ENCODE results near the gene TSPAN9.

TSPAN9 gene

GRCh38 chr12:3115078-3115477 is 37.9 kb downstream of the TSPAN9 start:
- no peak overlapping the region for H3K27ac Mint-ChIP-seq
- no peaks in the 10 kb centered on the region for H3K36me3 Mint-ChIP-seq
- no peaks in the 10 kb centered on the region for H3K9me3 Mint-ChIP-seq (ENCODE audit: low read depth)
- H3K4me3 Mint-ChIP-seq: no peak overlapping the region
- H3K27me3 Mint-ChIP-seq: peaks cover 17% of the 10 kb centered on the region
- peaks cover 11% of the 10 kb centered on the region for H3K4me1 Mint-ChIP-seq (ENCODE audit: low read depth)

GRCh38 chr12:3116106-3116844 is 39.1 kb downstream of the TSPAN9 start:
- H3K4me1 Mint-ChIP-seq (ENCODE audit: low read depth): peaks cover 16% of the 10 kb centered on the region
- H3K9me3 Mint-ChIP-seq (ENCODE audit: low read depth): no peaks in the 10 kb centered on the region
- H3K27ac Mint-ChIP-seq: no peak overlapping the region
- H3K27me3 Mint-ChIP-seq: peaks cover 17% of the 10 kb centered on the region
- no peaks in the 10 kb centered on the region for H3K36me3 Mint-ChIP-seq
- no peak overlapping the region for H3K4me3 Mint-ChIP-seq

DNA sequence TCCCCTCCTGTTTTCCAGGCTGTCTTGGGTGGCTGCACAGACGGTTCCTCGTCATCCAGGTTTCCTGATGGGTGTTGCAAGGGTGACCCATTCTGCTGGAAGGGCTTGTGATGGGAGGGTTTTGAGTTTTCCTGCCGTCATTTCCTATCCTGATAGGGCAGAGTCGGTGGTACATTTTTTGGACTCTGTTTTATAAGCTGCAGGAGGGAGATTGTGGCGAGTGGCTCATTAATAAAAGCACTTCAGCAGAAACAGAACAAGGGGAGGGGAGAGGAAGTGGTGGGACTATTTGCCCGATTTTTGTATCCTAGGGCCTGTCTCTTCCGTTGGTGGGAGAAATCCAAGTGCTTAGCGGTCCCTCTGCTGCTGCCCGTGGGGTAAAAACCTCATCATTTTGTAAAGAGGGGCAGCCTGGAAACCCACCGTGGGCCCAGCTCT is 40.0 kb downstream of the TSPAN9 start:
- Mint-ChIP-seq H3K36me3 (no peaks in the 10 kb centered on the region), H3K4me3 (no peak overlapping the region), H3K4me1 (ENCODE audit: low read depth) (peaks cover 16% of the 10 kb centered on the region), H3K27ac (no peak overlapping the region), H3K9me3 (ENCODE audit: low read depth) (no peaks in the 10 kb centered on the region), H3K27me3 (peaks cover 17% of the 10 kb centered on the region)

DNA sequence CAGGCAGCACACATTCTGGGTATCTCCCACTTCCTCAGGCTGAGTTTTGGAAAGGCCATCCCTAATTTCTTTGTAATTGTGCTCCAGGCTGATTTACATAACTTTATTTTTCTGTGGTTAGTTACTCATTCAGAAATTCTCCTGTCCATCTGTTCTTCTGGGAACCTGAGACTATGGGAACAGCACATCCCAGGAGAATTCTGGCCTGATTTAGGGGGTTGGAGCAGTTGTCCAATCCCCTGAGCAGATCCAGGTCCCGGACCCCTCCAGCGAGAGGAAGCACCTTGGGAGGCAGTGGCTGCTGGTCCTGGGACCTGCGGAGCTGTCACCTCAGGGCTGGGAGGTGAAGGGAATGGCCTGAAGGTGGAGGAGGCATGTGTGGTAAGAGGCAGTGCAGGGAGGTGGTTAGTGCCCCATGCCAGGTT is 40.4 kb downstream of the TSPAN9 start:
- Mint-ChIP-seq H3K4me1 (ENCODE audit: low read depth) (peaks cover 16% of the 10 kb centered on the region), H3K27me3 (peaks cover 17% of the 10 kb centered on the region), H3K36me3 (no peaks in the 10 kb centered on the region), H3K4me3 (no peak overlapping the region), H3K27ac (no peak overlapping the region), H3K9me3 (ENCODE audit: low read depth) (no peaks in the 10 kb centered on the region)

DNA sequence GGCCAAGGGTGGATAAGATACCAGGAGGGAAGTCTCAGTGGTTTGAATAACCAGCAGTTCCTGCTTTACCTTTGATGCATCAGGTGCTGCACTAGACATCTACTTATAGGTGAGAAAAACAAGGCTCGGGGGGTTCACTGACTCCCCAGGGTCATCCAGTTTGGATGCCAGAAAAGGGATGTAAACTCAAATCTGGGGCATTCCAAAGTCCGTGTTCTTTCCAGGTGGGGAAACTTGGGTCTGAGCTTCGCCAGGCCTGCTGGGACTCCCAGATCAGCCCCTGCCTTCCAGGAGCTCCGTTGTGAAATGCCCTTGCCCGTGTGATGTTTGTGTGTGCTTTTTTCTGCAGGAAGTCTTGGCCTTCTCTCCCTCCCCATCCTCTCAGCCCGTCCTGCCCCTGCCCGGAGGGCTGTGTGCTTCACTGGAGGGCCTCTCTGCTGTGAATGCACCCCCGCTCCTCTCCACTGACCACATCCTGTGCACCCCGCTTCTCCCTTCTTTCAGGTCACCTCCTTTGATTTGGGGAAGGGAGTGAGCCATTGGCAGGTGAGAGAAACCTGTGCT is 42.1 kb downstream of the TSPAN9 start:
- no peak overlapping the region for H3K27ac Mint-ChIP-seq
- no peak overlapping the region for H3K4me3 Mint-ChIP-seq
- no peaks in the 10 kb centered on the region for H3K36me3 Mint-ChIP-seq
- H3K9me3 Mint-ChIP-seq (ENCODE audit: low read depth): no peaks in the 10 kb centered on the region
- peaks cover 16% of the 10 kb centered on the region for H3K27me3 Mint-ChIP-seq
- H3K4me1 Mint-ChIP-seq (ENCODE audit: low read depth): peaks cover 16% of the 10 kb centered on the region

- Mint-ChIP-seq H3K36me3 (no peaks in the 10 kb centered on the region), H3K4me1 (ENCODE audit: low read depth) (peaks cover 16% of the 10 kb centered on the region), H3K27ac (no peak overlapping the region), H3K27me3 (peaks cover 13% of the 10 kb centered on the region), H3K9me3 (ENCODE audit: low read depth) (no peaks in the 10 kb centered on the region), H3K4me3 (no peak overlapping the region)
These were observed 42.8 kb downstream of the TSPAN9 start for GRCh38 chr12:3119756-3120601.

- Mint-ChIP-seq H3K4me3 (no peak overlapping the region), H3K27me3 (peaks cover 15% of the 10 kb centered on the region), H3K27ac (no peak overlapping the region), H3K36me3 (peaks cover 2% of the 10 kb centered on the region), H3K4me1 (ENCODE audit: low read depth) (peaks cover 16% of the 10 kb centered on the region), H3K9me3 (ENCODE audit: low read depth) (no peaks in the 10 kb centered on the region)
These were observed 43.5 kb downstream of the TSPAN9 start for GRCh38 chr12:3120701-3121100.

- H3K36me3 Mint-ChIP-seq: peaks cover 2% of the 10 kb centered on the region
- H3K27me3 Mint-ChIP-seq: peaks cover 20% of the 10 kb centered on the region
- H3K4me1 Mint-ChIP-seq (ENCODE audit: low read depth): peaks cover 13% of the 10 kb centered on the region
- no peak overlapping the region for H3K27ac Mint-ChIP-seq
- no peak overlapping the region for H3K4me3 Mint-ChIP-seq
- H3K9me3 Mint-ChIP-seq (ENCODE audit: low read depth): no peaks in the 10 kb centered on the region
These were observed 45.9 kb downstream of the TSPAN9 start for GRCh38 chr12:3122841-3123678.

- H3K27me3 Mint-ChIP-seq: peaks cover 22% of the 10 kb centered on the region
- no peak overlapping the region for H3K27ac Mint-ChIP-seq
- peaks cover 13% of the 10 kb centered on the region for H3K4me1 Mint-ChIP-seq (ENCODE audit: low read depth)
- no peak overlapping the region for H3K4me3 Mint-ChIP-seq
- no peaks in the 10 kb centered on the region for H3K9me3 Mint-ChIP-seq (ENCODE audit: low read depth)
- peaks cover 2% of the 10 kb centered on the region for H3K36me3 Mint-ChIP-seq
These were observed 46.5 kb downstream of the TSPAN9 start for GRCh38 chr12:3123729-3124128.

DNA sequence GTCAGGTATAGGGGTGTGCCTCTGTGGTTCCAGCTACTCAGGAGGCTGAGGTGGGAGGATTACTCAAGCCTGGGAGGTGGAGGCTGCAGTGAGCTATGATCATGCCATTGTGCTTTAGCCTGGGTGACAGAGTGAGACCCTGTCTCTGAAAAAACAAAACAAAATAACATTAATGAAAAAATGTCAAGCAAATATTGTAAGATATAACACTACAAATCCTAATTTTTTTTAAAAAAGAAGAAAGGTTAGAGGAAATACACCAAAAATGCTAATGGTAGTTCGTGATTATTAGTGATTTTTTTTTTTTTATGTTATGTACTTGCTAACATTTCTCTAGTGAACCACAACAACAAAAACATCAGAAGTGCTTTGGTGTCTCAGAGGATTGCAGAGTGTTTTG is 47.7 kb downstream of the TSPAN9 start:
- Mint-ChIP-seq H3K9me3 (ENCODE audit: low read depth) (no peaks in the 10 kb centered on the region), H3K27ac (no peak overlapping the region), H3K27me3 (peaks cover 30% of the 10 kb centered on the region), H3K4me1 (ENCODE audit: low read depth) (peaks cover 15% of the 10 kb centered on the region), H3K36me3 (peaks cover 2% of the 10 kb centered on the region), H3K4me3 (no peak overlapping the region)

DNA sequence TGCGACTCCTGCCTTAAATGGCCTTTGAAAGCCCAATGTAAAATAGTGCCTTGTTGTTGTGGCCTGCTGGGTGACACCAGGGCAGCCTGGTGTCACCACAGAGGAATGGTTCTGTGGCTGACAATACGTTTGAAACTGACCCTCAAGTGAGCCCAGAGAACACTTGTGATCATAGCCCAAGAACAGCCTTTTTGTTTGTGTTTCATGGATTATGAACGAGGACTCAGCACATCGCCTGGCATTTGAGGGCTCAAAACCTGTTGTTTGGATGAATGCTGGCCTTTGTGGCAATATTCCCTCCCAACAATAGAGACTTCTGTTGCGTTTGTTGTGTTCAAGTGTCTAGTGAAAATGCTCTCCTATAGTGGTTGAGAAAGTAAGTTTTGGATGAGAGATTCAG is 48.5 kb downstream of the TSPAN9 start:
- Mint-ChIP-seq H3K36me3 (peaks cover 2% of the 10 kb centered on the region), H3K4me3 (no peak overlapping the region), H3K4me1 (ENCODE audit: low read depth) (peaks cover 17% of the 10 kb centered on the region), H3K9me3 (ENCODE audit: low read depth) (no peaks in the 10 kb centered on the region), H3K27me3 (peaks cover 34% of the 10 kb centered on the region), H3K27ac (no peak overlapping the region)

DNA sequence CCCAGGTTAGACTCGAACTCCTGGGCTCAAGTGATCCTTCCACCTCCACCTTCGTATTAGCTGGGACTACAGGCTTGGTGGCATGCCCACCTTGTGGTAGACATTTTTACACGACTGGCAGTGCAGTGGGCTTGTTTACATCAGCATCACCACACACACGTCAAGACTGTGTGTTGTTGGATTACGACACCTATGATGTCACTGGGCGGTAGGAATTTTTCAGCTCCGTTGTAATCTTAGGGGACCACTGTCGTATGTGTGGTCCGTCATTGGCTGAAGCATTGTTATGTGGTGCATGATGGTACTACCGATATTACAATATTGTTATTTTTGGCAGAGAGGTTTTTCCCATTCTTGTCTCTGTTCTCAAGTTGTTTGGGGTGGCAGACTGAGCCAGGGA is 50.7 kb downstream of the TSPAN9 start:
- H3K9me3 Mint-ChIP-seq (ENCODE audit: low read depth): no peaks in the 10 kb centered on the region
- H3K36me3 Mint-ChIP-seq: peaks cover 2% of the 10 kb centered on the region
- H3K4me1 Mint-ChIP-seq (ENCODE audit: low read depth): peaks cover 19% of the 10 kb centered on the region
- peaks cover 45% of the 10 kb centered on the region for H3K27me3 Mint-ChIP-seq
- H3K4me3 Mint-ChIP-seq: no peak overlapping the region
- no peak overlapping the region for H3K27ac Mint-ChIP-seq

GRCh38 chr12:3128498-3129293 is 51.5 kb downstream of the TSPAN9 start:
- Mint-ChIP-seq H3K27me3 (peaks cover 45% of the 10 kb centered on the region), H3K9me3 (ENCODE audit: low read depth) (no peaks in the 10 kb centered on the region), H3K4me3 (no peak overlapping the region), H3K4me1 (ENCODE audit: low read depth) (peaks cover 19% of the 10 kb centered on the region), H3K27ac (no peak overlapping the region), H3K36me3 (peaks cover 2% of the 10 kb centered on the region)

Measured in activated naive CD8-positive, alpha-beta T cell (primary cell).